Glomerular visceral epithelial cell (primary cell): Measurements from ENCODE around the gene EFNA5.

Source experiments
- DNase-seq: peaks from one replicate; pipeline ENCODE4 v3.0.0-alpha.2; 2016; ENCODE audit errors: extremely low spot score

Gene EFNA5

GRCh38 chr5:107426209-107426608 is 244.5 kb downstream of the EFNA5 start:
- no peak for DNase-seq

- peak; percentile 82 for DNase-seq
Measured at GRCh38 chr5:107425541-107426031, 245.2 kb downstream of the EFNA5 start.

- no peak for DNase-seq
Measured at GRCh38 chr5:107424491-107424890, 246.2 kb downstream of the EFNA5 start.

- DNase-seq, result peak; percentile 7
Measured at GRCh38 chr5:107422494-107422893, 248.2 kb downstream of the EFNA5 start.

GRCh38 chr5:107419498-107419897 is 251.2 kb downstream of the EFNA5 start:
- DNase-seq, result no peak

GRCh38 chr5:107418902-107419301 is 251.8 kb downstream of the EFNA5 start:
- DNase-seq, result no peak

DNA sequence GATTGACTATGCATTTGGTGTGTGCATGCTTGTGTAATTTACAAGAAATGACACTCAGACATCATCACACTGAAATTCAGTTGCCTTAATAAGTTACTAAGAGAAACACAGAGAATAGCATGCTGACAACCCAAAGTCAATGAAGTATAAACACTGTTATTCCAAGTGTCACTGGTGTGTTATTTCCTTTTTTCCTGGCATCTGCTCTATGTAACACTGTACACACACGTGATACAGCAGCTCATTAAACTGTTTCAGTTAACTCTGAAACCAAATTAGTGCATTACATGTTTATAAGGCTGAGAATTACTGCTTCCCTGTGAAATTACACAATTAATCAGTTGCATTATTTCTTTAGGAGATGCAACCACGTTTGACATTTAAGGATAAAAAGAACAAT is 252.7 kb downstream of the EFNA5 start:
- DNase-seq, result peak; percentile 39

DNA sequence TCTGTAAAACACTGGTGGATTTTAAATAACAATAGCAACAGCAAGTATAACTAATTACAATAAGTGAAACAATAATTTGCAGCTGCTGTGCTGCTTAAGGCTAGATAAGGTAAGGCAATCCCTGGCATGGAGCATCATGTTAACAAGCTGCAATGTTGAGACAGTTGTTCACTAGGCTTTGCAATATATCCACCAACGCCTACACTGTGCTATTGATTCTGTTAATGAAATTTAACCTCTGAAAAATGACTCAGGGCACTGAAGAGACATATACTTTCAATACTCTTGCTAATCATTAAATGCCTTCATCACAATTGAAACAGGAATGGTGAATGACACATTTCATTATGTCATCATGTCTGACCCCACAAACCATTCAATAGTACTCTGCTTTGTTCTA is 255.0 kb downstream of the EFNA5 start:
- DNase-seq, result no peak

- DNase-seq, result no peak
Measured at GRCh38 chr5:107414802-107415201, 255.9 kb downstream of the EFNA5 start.

- DNase-seq, result no peak
Measured at GRCh38 chr5:107413754-107414153, 257.0 kb downstream of the EFNA5 start.

DNA sequence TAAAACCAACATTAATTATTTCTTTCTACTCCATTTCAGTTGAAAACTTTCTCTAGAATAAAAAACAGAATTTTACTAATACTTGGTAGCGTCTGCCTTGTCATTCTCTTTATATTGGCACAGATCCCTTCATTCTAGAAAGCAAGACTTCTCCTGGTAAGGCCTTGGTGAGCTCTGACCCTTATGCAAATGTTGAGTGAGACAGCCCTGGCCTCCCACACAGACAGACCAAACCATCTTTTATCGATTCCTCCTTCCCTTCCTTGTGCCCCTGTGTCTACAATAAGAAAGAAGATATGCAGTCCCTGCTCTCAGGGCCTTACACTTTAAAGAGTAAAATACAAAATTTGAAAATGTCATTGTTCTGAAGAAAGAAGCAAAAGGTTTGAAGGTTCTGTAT is 262.2 kb downstream of the EFNA5 start:
- DNase-seq, result no peak

- no peak for DNase-seq
Measured at GRCh38 chr5:107407713-107408298, 262.9 kb downstream of the EFNA5 start.

DNA sequence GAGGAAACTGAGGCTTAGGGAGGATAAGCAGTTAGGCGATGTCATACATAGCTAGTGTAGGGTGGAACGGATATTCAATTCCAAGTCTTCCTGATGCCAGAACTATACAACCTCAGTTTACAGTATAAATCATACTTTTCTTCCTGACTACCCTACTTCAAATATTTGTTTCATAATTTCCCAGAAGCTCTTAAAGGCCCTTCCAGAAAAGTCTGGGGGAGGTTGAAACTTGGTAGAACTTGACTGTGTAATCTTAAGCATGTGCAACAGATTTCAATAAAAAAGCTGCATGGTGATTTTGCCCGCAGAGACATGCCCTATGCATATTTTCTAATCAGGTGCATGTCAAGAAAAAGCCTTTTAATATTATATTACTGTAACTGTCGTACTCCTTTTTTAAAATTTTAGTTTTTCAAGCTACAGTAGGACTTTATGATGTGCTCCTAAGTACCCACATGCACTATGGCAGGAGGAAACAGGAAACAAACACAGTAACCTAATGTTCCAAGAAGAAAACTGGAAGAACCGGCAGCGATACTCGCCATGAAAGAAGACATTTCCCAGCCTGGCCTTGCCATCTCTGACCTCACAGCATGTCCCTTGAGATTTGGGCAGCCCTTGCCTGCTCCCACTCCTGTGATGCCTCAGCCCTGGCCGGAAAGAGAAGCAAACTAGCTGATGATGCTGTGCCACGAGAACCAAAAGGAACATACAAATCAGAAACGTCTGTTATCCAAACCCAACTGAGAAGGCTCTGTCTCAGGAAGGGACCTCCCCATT is 266.0 kb downstream of the EFNA5 start:
- no peak for DNase-seq

GRCh38 chr5:107403228-107403953 is 267.3 kb downstream of the EFNA5 start:
- no peak for DNase-seq

GRCh38 chr5:107402434-107403227 is 268.1 kb downstream of the EFNA5 start:
- no peak for DNase-seq

GRCh38 chr5:107401470-107402122 is 269.1 kb downstream of the EFNA5 start:
- DNase-seq, result no peak

DNA sequence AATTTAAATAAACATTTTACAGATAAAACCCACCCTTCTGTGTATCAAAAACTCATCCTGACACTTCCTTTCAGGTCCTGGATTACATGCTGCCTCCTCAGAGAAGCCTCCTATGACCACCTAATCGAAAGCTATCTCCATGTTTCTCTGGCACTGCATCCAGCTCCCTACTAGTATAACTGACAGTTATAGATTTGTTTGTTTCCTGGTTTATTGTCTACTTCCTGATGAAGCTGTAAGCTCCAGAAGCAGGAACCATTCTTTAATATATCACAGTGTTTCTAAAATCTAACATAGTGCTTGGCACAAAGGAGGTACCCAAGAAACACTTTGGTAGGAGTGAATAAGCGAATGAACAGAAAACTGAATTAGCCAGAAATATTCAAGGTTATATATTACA is 270.4 kb downstream of the EFNA5 start:
- DNase-seq, result no peak

DNA sequence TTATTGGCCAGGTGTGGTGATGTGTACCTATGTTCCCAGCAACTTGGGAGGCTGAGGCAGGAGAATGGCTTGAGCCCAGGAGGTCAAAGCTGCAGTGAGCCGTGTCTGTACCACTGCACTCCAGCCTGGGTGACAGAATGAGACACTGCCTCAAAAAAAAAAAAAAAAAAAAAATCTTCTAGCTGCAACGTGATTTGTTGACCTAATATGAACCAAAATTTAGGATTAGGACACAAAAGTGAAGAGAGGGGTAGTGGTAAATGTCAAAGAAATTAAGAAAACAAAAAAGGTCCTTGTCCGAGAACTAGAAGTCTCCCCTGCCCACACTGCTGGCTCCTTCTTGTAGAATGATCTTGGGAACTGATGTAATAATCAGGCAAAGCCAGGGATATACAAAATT is 272.0 kb downstream of the EFNA5 start:
- no peak for DNase-seq

DNA sequence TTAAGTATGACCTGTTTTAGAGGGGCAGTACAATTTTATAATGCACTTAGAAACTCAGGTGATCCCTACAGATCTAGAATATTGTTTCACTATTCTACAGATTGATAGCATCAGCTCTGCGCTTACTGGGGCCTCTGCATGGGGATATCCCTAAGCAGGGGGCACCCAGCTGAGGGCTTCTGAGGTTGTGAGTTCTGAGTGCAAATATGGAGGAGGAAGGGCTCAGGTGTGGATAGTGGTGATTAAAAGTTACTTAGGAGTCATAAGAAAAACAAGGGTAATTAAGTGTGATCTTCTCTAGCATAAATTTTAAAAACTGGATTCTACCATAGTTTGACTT is 274.4 kb downstream of the EFNA5 start:
- no peak for DNase-seq

- DNase-seq, result peak; percentile 42
Measured at GRCh38 chr5:107395632-107396350, 274.9 kb downstream of the EFNA5 start.

- DNase-seq, result no peak
Measured at GRCh38 chr5:107393851-107394250, 276.9 kb downstream of the EFNA5 start.
